Hepatocyte (in vitro differentiated cells): ENCODE data around the gene DBN1. TPM values are rescaled to one million over a fixed set of nuclear protein-coding genes. Genes with fewer than 3 reads are reported as not detected.
"Not testable (repeated sequence)": the region's sequence is repeated elsewhere in the genome, so short reads cannot be mapped to it uniquely, and the experiment has no call there.

Source experiments
- DNase-seq: peaks from one replicate; pipeline ENCODE4 v3.0.0-alpha.2; 2016; ENCODE audit warnings: low spot score
- H2AFZ ChIP-seq: fragments of 200-600 bp; sonication (generic); 2 replicates; pipeline ENCODE4 v1.6.0; 2016; ENCODE audit warnings: antibody characterized with exemption, mild to moderate bottlenecking
- H3K27ac ChIP-seq: fragments of 200-600 bp; sonication (generic); 2 replicates; pipeline ENCODE4 v1.5.1; 2016; ENCODE audit warnings: mild to moderate bottlenecking
- H3K27me3 ChIP-seq: fragments of 200-600 bp; sonication (generic); 2 replicates; pipeline ENCODE4 v1.6.1; 2016
- H3K36me3 ChIP-seq: fragments of 200-600 bp; sonication (generic); replicated peaks from 2 replicates; pipeline ENCODE4 v1.5.1; 2016; ENCODE audit warnings: low read depth; ENCODE audit not compliant: insufficient read depth
- H3K4me1 ChIP-seq: fragments of 200-600 bp; sonication (generic); 2 replicates; pipeline ENCODE4 v1.5.1; 2016; ENCODE audit warnings: mild to moderate bottlenecking, moderate library complexity; ENCODE audit not compliant: insufficient read depth
- H3K4me2 ChIP-seq: fragments of 200-600 bp; sonication (generic); 2 replicates; pipeline ENCODE4 v1.6.0; 2016
- H3K4me3 ChIP-seq: fragments of 200-600 bp; sonication (generic); 2 replicates; pipeline ENCODE4 v1.5.1; 2016; ENCODE audit warnings: mild to moderate bottlenecking
- H3K79me2 ChIP-seq: fragments of 200-600 bp; sonication (generic); 2 replicates; pipeline ENCODE4 v1.6.0; 2017; ENCODE audit warnings: mild to moderate bottlenecking
- H3K9me2 ChIP-seq: fragments of 200-600 bp; sonication (generic); replicated peaks from 2 replicates; pipeline ENCODE4 v1.6.0; 2017; ENCODE audit warnings: mild to moderate bottlenecking; ENCODE audit not compliant: insufficient read depth
- H3K9me3 ChIP-seq: fragments of 200-600 bp; sonication (generic); 2 replicates; pipeline ENCODE4 v1.5.1; 2016; ENCODE audit warnings: low read depth, mild to moderate bottlenecking
- H4K20me1 ChIP-seq: fragments of 200-600 bp; sonication (generic); 2 replicates; pipeline ENCODE4 v1.6.0; 2016; ENCODE audit warnings: mild to moderate bottlenecking; ENCODE audit not compliant: insufficient read depth, poor library complexity, severe bottlenecking
- EZH2 ChIP-seq: fragments of 200-600 bp; sonication (generic); IDR thresholded peaks from 2 replicates; pipeline ENCODE4 v1.6.1; 2016; ENCODE audit warnings: antibody characterized with exemption, mild to moderate bottlenecking, borderline replicate concordance
- EZH2phosphoT487 ChIP-seq: fragments of 200-600 bp; sonication (generic); IDR thresholded peaks from one replicate; pipeline ENCODE4 v1.6.1; 2018; ENCODE audit warnings: antibody characterized with exemption, mild to moderate bottlenecking, low read depth, moderate library complexity; ENCODE audit not compliant: unreplicated experiment, severe bottlenecking
- WGBS: methylation state at CpG from one replicate; pipeline ENCODE4 v1.1.6; 2016; ENCODE audit warnings: low lambda C conversion rate; ENCODE audit errors: missing lambda C conversion rate; 5-methylcytosine and 5-hydroxymethylcytosine counted together
- polyA plus RNA-seq: library from polyadenylated mRNA; unstranded; fragments of >200 nt; fragmentation: Nextera tagmentation; extraction: Ambion mirVana; gene quantifications from 2 replicates; pipeline ENCODE4 v1.2.1, GENCODE V29; 2016
- total RNA-seq: library from RNA; depleted of rRNA; stranded (reverse); fragments of >200 nt; gene quantifications from 2 replicates; pipeline ENCODE4 v1.2.3, GENCODE V29; 2014
- TF ChIP-seq, protein P1 (sequence below): fragments of 200-600 bp; sonication (generic); IDR thresholded peaks from 2 replicates; pipeline ENCODE4 v1.5.1; 2016; ENCODE audit warnings: antibody characterized with exemption, mild to moderate bottlenecking; ENCODE audit not compliant: poor library complexity

The DBN1 gene
- total and polyA plus RNA-seq, 2 experiments from 2014 or later: 107 to 122 TPM

DNA sequence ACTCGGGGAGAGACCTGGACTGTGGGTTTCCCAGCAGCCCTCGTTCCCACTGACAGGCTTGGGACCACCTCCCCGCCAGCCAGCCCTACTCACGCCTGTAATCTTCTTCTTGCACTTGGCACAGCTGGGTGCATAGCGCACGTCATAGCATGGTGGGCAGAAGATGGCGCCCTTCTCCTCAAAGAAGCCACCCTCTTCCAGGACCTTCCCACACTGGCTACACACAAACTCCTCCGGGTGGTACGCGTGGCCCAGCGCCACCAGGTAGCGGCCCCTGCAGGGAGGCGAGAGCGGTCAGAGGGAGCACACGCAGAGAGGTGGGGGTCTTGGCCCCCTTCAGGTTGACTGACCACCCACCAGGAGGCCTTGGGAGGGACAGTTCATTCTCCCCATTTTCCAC, 14.5 kb upstream of the DBN1 start:
- H3K4me1 ChIP-seq: no peaks in the 10 kb centered on the region
- H3K4me2 ChIP-seq: no peak overlapping the region
- H3K79me2 ChIP-seq: peaks cover 3% of the 10 kb centered on the region
- H4K20me1 ChIP-seq: no peaks in the 10 kb centered on the region
- no peaks in the 10 kb centered on the region for H3K9me3 ChIP-seq
- H2AFZ ChIP-seq: no peak overlapping the region
- H3K27me3 ChIP-seq: no peaks in the 10 kb centered on the region
- WGBS: 95% methylated on average over 15 of the region's 15 CpGs
- no peak overlapping the region for H3K4me3 ChIP-seq
- no peak for DNase-seq
- no peaks in the 10 kb centered on the region for H3K36me3 ChIP-seq
- H3K27ac ChIP-seq: no peak overlapping the region
- no peak for TF ChIP-seq EZH2phosphoT487
- TF ChIP-seq, protein P1, sequence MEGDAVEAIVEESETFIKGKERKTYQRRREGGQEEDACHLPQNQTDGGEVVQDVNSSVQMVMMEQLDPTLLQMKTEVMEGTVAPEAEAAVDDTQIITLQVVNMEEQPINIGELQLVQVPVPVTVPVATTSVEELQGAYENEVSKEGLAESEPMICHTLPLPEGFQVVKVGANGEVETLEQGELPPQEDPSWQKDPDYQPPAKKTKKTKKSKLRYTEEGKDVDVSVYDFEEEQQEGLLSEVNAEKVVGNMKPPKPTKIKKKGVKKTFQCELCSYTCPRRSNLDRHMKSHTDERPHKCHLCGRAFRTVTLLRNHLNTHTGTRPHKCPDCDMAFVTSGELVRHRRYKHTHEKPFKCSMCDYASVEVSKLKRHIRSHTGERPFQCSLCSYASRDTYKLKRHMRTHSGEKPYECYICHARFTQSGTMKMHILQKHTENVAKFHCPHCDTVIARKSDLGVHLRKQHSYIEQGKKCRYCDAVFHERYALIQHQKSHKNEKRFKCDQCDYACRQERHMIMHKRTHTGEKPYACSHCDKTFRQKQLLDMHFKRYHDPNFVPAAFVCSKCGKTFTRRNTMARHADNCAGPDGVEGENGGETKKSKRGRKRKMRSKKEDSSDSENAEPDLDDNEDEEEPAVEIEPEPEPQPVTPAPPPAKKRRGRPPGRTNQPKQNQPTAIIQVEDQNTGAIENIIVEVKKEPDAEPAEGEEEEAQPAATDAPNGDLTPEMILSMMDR: no peak
- no peak for TF ChIP-seq EZH2
- H3K9me2 ChIP-seq: no peaks in the 10 kb centered on the region

DNA sequence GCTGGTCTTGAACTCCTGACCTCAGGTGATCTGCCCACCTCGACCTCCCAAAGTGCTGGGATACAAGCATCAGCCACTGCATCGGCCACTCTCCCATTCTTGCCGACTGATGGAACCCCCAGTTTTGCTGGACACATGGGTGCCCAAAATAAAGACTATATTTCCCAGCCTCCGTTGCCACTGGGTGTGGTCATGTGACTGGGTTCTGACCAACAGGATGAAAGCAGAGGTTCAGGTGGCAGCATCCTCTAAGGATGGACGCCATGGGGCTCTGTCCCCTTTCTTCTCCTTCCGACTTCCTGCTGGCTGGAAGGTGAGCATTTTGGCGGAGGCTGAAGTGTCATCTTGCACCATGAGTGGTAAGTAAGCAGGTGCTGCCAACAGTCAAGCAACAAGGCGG, 13.7 kb upstream of the DBN1 start:
- Histone ChIP-seq H4K20me1 (no peaks in the 10 kb centered on the region), H2AFZ (no peak overlapping the region), H3K9me2 (no peaks in the 10 kb centered on the region), H3K36me3 (no peaks in the 10 kb centered on the region), H3K4me3 (no peak overlapping the region), H3K4me1 (no peaks in the 10 kb centered on the region), H3K4me2 (no peak overlapping the region), H3K27me3 (no peaks in the 10 kb centered on the region), H3K9me3 (no peaks in the 10 kb centered on the region), H3K27ac (no peak overlapping the region), H3K79me2 (no peaks in the 10 kb centered on the region)
- WGBS: 97% methylated on average over 8 of the region's 8 CpGs
- DNase-seq: no peak
- TF ChIP-seq EZH2phosphoT487 (no peak), EZH2 (no peak)
- TF ChIP-seq, protein P1: no peak

DNA sequence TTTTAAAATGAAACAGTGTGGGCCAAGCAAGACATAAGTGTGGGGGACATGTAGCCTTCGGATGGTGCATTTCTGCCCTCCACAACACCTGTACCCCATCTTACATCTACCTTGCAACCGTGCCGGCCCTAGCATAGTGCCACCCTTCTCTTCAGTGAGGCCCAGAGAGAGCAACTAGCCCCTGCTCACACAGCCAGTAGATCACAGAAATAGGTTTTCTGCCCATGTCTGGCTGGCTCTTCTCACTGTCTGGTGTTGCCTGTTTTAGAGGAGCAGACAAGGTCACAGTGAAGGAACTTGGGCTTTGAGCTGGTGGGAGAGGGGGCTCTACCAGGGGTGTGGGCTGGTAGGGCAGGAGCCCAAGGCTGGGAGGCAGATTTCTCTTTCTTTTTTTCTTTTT, 12.8 kb upstream of the DBN1 start:
- TF ChIP-seq, protein P1: no peak
- TF ChIP-seq EZH2 (no peak), EZH2phosphoT487 (no peak)
- H3K27ac ChIP-seq: no peak overlapping the region
- no peaks in the 10 kb centered on the region for H3K36me3 ChIP-seq
- no peaks in the 10 kb centered on the region for H4K20me1 ChIP-seq
- H3K79me2 ChIP-seq: no peaks in the 10 kb centered on the region
- no peak overlapping the region for H3K4me2 ChIP-seq
- no peaks in the 10 kb centered on the region for H3K9me3 ChIP-seq
- no peak for DNase-seq
- no peaks in the 10 kb centered on the region for H3K27me3 ChIP-seq
- H3K9me2 ChIP-seq: no peaks in the 10 kb centered on the region
- H3K4me3 ChIP-seq: no peak overlapping the region
- H3K4me1 ChIP-seq: no peaks in the 10 kb centered on the region
- 100% methylated on average over 3 of the region's 3 CpGs for WGBS
- no peak overlapping the region for H2AFZ ChIP-seq

DNA sequence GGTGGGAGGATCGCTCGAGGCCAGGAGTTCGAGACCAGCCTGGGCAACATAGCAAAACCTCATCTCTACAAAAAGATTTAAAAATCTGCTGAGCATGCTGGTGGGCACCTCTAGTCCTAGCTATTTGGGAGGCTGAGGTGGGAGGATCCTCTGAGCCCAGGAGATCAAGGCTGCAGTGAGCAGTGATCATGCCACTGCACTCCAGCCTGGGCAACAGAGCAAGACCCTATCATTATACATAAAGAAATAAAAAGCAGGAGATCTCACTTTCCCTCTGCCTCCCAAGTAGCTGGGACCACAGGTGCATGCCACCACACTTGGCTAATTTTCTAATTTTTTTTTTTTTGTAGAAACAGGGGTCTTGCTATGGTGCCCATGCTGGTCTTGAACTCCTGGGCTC, 12.3 kb upstream of the DBN1 start:
- not testable (repeated sequence) for H3K9me2 ChIP-seq, H3K36me3 ChIP-seq, H2AFZ ChIP-seq, DNase-seq, H3K79me2 ChIP-seq, H4K20me1 ChIP-seq, H3K4me3 ChIP-seq, H3K27ac ChIP-seq, H3K4me1 ChIP-seq, H3K4me2 ChIP-seq, H3K9me3 ChIP-seq, H3K27me3 ChIP-seq
- 100% methylated on average over 3 of the region's 3 CpGs for WGBS
